WTC11 (cell line): ENCODE data around the gene OR56A3.

ENCODE experiments used
- ESRRA ChIP-seq: sonication (generic); formaldehyde crosslinking; IDR thresholded peaks from 2 replicates; pipeline ENCODE4 v1.8.1; 2022; ENCODE audit warnings: mild to moderate bottlenecking, missing genetic modification reagents, borderline replicate concordance
- ETV6 ChIP-seq: sonication (generic); formaldehyde crosslinking; IDR thresholded peaks from 2 replicates; pipeline ENCODE4 v1.8.1; 2022; ENCODE audit warnings: mild to moderate bottlenecking, missing genetic modification reagents
- TF ChIP-seq, protein P1 (sequence below): fragments of 200-600 bp; IDR thresholded peaks from 2 replicates; pipeline ENCODE4 v1.8.0; 2022; ENCODE audit warnings: antibody characterized with exemption
- TF ChIP-seq, protein P2 (sequence below): sonication (generic); formaldehyde crosslinking; IDR thresholded peaks from 2 replicates; pipeline ENCODE4 v1.8.0; 2022; ENCODE audit warnings: mild to moderate bottlenecking, missing genetic modification reagents

DNA sequence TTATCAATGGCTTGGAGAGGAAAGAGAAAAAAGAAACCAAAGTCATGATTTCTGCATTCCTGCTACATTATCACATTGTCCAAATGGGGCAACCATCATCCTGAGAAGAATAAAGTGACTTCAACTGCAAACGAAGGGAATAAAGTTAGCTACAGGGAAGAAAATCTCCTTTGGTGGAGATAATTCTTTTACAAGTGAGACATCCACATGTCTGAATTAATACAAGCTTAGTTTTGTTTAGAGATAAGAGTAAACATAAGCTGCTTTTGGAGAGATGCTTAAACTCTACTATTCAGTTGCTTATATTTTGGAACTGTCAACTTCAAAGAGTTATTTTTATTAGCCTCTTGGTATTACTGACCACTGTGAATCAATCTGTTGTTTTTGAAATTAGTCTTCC, 44.8 kb downstream of the OR56A3 start, which contains the start of gene OR52L1:
- TF ChIP-seq ETV6 (CRISPR knock-in tag) (no peak), ESRRA (no peak)
- TF ChIP-seq, protein P1, sequence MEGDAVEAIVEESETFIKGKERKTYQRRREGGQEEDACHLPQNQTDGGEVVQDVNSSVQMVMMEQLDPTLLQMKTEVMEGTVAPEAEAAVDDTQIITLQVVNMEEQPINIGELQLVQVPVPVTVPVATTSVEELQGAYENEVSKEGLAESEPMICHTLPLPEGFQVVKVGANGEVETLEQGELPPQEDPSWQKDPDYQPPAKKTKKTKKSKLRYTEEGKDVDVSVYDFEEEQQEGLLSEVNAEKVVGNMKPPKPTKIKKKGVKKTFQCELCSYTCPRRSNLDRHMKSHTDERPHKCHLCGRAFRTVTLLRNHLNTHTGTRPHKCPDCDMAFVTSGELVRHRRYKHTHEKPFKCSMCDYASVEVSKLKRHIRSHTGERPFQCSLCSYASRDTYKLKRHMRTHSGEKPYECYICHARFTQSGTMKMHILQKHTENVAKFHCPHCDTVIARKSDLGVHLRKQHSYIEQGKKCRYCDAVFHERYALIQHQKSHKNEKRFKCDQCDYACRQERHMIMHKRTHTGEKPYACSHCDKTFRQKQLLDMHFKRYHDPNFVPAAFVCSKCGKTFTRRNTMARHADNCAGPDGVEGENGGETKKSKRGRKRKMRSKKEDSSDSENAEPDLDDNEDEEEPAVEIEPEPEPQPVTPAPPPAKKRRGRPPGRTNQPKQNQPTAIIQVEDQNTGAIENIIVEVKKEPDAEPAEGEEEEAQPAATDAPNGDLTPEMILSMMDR, result no peak
- TF ChIP-seq, protein P2, sequence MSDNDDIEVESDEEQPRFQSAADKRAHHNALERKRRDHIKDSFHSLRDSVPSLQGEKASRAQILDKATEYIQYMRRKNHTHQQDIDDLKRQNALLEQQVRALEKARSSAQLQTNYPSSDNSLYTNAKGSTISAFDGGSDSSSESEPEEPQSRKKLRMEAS, result no peak
